Measurements from ENCODE around the gene SLC22A14. TPM values are rescaled to one million over a fixed set of nuclear protein-coding genes. Genes with fewer than 3 reads are reported as not detected.

The SLC22A14 gene
- total RNA-seq, 1 experiment from 2014 or later: not detected

DNA sequence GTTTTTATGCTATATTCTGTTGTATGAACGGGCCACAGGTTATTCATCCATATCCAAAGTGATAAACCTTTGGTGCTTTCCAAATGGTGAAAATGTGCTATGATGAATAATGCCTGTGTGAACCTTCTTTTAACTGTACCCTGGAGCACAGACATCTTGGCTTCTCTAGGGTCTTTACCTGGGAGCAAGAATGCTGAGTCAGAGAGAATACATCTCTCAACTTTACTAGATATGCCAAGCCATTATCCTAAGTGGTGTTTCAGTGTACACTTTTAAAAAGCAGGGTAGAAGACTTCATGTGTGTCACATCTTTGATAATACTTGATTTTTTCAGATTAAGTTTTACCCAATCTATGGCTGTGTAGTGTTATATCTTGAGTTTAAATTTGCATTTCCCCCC lies 41.0 kb downstream of the SLC22A14 start:
- no peak for DNase-seq (ENCODE audit: low read depth, low spot score)
- in situ Hi-C loops (cut with HindIII; ENCODE audit: low pct_unique_long_range_greater_than_20kb, low sequenced_read_pairs): no loop called here

DNA sequence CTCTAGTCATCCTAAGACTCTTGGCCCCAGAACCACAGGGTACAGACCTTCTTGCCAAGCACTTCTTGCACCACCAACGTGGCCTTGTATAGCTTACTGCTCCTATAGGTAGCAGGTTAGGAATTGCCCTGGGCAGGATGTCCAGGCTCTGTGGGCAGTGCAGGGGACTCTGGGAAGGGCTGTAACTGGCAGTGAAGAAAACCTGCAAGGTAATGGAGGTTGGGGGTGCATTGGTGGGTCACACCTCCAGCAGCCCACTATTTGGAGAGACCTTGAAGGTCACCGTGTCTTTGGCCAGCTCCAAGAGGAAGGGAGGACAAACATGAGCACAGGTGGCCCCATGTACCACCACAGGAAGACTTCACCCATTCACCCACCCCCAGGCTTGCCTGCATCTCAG lies 43.2 kb downstream of the SLC22A14 start:
- no peak for DNase-seq (ENCODE audit: low read depth, low spot score)
- in situ Hi-C loops (cut with HindIII; ENCODE audit: low pct_unique_long_range_greater_than_20kb, low sequenced_read_pairs): no loop called here

DNA sequence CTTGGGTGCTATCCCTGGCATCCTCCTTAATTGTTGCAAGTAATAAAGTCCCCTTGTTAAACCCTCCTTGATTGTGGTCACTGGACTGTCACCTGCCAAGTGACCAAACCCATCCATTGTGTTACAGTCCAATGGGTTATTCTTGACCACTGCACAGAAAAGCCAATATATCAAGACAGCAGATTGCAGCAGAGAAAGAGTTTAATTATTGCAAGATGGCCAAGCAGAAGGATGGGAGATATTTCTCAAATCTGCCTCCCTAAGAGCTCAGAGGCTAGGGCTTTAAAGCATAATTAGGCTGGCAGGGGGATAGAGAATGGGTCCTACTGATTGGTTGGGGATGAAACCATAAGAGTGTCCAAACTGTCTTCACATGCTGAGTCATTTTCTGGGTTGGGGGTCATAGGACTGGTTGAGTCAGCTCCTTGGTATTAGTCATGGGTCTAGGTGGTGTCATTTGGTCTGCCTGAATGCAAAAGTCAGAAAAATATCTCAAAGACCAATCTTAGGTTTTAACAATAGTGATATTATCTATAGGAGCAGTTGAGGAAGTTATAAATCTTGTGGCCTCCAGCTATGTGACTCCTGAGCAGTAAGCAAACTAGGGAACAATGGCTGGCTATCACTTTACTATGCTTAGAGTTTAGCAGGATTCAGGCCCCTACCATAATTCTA lies 45.4 kb downstream of the SLC22A14 start:
- in situ Hi-C loops (cut with HindIII; ENCODE audit: low pct_unique_long_range_greater_than_20kb, low sequenced_read_pairs): no loop called here
- peak; percentile 95 for DNase-seq (ENCODE audit: low read depth, low spot score)

DNA sequence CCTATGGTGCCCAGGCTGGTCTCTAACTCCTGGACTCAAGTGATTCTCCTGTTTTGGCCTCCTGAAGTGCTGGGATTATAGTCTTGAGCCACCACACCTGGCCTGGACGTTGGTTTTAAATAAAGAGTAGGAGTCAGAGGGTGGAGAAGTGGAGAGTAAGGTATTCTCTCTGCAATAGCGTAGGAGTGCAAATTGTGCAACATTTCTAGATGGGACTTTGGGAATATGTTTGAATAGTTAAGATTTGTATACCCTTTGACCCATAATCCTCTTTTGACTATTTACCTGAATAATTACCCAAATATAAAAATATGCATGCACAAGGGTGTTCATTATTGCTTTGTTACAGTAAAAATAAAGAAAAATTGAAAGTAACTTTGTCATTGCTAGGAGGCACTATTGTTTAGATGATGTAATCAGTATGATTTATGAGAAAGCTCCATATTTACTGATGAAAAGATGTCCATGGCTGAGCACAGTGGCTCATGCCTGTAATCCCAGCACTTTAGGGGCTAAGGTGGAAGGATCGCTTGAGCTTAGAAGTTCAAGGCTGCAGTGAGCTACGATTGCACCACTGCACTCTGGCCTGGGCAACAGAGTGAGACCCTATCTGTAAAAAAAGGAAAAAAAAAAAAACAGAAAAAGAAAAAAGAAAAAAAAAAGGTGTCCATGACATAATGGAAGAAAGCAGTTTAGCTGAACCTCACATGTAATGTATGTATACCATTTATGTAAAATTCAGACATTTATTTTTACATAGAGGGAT lies 49.3 kb downstream of the SLC22A14 start:
- in situ Hi-C loops (cut with HindIII; ENCODE audit: low pct_unique_long_range_greater_than_20kb, low sequenced_read_pairs): no loop called here
- DNase-seq (ENCODE audit: low read depth, low spot score): no peak

DNA sequence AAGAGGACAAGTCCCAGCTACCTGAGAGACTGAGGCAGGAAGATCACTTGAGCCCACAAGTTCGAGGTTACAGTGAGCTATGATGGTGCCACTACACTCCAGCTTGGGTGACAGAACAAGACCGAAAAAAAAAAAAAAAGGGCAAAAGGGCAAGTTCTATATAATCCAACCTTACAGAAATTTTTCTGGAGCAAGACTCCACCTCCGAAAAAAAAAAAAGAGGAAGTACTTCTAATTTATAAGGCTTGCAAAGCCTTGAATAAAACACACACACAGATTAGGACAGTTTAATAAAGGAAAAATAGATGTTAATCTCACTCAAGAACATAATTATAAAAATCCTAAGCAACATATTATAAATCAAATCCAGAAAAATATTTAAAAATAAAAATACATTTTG lies 50.1 kb downstream of the SLC22A14 start:
- in situ Hi-C loops (cut with HindIII; ENCODE audit: low pct_unique_long_range_greater_than_20kb, low sequenced_read_pairs): no loop called here
- no peak for DNase-seq (ENCODE audit: low read depth, low spot score)

DNA sequence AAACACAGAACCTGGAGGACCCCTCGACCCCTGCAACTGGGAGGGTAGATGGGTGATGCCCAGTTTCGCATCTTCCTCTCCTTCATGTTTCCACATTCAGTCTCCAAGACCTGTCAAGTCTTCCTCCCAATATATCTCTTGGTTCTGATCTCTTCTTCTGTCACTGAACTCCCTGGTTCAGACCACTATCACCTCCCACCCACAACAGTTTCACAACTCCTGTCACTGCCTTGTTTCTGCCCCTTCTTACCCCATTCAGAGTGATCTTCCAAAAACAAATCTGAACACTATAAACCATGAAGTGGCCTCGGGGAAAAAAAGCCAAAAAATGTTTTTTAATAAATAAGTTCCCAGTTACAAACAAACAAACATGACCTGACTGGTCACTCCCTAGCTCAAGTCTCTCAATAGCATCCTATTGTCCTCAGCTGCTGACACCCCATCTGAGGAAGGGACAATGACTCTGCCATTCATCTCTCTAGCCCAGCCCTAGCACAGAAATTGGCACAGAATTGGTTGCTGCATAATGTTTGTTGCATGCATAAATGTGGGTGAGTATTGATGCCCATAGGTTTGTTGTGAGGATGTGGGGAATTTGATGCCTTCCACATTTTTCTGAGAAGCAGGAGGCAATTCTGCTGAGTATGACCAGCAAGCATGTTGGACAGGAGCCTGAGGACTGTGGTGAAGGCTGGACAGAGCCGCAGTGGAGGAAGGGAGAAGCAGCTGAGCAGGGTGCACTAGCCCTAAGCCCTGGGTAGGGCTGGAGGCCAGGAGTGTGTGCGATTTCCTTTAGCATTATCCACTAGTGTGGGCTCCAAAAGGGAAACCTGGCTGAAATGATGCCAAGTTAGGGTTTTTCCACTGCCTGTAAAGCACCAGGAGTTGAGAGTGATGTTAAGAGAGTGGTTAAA lies 52.3 kb downstream of the SLC22A14 start:
- DNase-seq (ENCODE audit: low read depth, low spot score): no peak
- in situ Hi-C loops (cut with HindIII; ENCODE audit: low pct_unique_long_range_greater_than_20kb, low sequenced_read_pairs): no loop called here

DNA sequence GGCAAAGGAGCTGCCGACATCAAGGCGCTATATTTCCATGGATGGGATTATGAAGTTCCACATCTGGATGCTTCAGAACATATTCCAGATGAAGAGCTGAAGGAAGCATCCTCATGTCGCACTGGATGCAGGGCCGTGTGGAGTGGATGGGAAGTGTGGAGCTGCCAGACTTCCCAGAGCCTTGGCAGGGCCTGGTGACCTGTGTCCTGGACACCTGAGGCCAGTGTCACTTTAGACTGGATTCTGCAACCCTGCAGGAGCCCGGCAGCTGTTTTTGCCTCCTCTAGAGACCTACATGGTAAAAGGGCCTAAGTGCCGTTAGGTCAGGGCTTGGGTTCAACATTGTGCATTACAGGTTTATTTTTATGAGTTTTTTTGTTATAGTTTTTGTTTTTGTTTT lies 53.2 kb downstream of the SLC22A14 start:
- in situ Hi-C loops (cut with HindIII; ENCODE audit: low pct_unique_long_range_greater_than_20kb, low sequenced_read_pairs): no loop called here
- DNase-seq (ENCODE audit: low read depth, low spot score): no peak

DNA sequence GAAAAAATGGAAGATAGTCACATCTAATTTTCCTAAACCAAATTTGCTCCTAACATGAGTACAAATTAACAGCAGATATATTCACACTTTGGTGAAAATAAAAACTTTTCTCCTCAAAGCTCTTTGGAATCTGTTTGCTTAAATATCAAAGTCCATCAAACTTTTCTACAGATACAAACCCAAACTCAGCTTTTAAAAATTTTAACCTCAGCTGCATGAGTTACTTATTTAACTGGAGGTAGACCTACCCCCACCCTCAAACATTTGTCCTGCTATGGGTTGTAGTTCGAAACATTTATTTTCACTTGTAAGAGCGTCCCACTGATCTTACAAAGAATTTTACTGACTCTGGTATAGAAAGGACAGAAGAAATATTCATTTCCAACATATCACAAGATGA lies 55.6 kb downstream of the SLC22A14 start:
- in situ Hi-C loops (cut with HindIII; ENCODE audit: low pct_unique_long_range_greater_than_20kb, low sequenced_read_pairs): no loop called here
- no peak for DNase-seq (ENCODE audit: low read depth, low spot score)

DNA sequence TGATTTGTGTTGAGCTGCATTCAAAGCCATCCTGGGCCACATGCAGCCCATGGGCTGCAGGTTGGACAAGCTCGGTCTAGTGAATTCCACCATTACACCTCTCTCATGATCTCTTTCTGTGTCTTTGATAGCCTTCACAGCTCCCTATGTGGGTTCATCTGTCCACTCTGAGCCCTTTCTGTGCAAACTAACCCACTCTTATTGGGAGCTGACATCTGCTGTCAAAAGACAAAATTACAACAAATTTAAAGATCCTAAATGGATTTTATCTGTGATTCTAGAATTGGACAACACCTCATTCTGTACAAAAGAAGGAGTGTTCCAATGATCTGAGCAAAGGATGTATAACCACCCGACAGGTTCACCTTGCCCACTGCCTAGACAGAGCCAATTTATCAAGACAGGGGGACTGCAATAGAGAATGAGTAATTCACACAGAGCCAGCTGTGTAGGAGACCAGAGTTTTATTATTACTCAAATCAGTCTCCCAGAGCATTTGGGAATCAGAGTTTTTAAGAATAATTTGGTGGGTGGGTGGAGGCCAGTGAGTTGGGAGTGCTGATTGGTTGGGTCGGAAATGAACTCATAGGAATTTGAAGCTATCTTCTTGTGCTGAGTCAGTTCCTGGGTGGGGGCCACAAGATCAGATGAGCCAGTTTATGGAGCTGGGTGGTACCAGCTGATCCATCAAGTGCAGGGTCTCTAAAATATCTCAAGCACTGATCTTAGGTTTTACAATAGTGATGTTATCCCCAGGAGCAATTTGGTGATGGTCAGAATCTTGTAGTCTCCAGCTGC lies 61.9 kb downstream of the SLC22A14 start:
- peak; percentile 57 for DNase-seq (ENCODE audit: low read depth, low spot score)
- in situ Hi-C loops (cut with HindIII; ENCODE audit: low pct_unique_long_range_greater_than_20kb, low sequenced_read_pairs): no loop called here

DNA sequence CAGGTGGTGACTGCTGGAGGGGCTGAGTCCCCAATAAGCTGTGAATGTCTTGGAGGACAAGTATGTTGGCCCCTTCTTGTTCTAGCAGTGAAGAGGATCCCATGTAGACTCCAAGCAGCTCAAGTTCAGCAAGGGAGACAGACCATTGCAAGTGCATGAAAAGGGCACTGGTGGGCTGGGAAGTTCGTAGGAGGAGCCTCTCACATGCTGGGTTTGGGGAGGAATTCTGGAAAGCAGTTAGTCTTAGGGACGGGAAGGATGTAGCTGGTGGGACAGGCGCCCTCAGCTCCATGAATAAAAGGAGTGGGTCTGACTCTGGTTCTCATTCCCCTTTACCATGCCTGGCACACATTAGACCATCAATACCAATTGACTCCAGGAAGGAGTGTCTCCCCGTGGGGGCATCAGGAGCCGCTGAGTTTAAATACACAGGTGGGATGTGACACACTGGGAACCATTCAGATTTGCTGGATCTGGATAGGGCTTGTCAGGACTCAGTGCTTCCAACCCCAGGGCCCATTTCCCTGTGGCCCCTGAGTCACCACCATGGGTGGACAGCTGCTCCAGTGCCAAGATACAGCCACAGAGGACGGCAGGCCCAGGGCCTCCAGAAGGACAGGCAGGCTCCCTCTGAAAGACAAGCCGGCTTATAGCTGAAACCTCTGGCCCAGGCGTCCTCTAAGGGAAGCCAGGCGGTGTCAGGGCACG lies 63.9 kb downstream of the SLC22A14 start:
- DNase-seq (ENCODE audit: low read depth, low spot score): no peak
- in situ Hi-C loops (cut with HindIII; ENCODE audit: low pct_unique_long_range_greater_than_20kb, low sequenced_read_pairs): no loop called here

DNA sequence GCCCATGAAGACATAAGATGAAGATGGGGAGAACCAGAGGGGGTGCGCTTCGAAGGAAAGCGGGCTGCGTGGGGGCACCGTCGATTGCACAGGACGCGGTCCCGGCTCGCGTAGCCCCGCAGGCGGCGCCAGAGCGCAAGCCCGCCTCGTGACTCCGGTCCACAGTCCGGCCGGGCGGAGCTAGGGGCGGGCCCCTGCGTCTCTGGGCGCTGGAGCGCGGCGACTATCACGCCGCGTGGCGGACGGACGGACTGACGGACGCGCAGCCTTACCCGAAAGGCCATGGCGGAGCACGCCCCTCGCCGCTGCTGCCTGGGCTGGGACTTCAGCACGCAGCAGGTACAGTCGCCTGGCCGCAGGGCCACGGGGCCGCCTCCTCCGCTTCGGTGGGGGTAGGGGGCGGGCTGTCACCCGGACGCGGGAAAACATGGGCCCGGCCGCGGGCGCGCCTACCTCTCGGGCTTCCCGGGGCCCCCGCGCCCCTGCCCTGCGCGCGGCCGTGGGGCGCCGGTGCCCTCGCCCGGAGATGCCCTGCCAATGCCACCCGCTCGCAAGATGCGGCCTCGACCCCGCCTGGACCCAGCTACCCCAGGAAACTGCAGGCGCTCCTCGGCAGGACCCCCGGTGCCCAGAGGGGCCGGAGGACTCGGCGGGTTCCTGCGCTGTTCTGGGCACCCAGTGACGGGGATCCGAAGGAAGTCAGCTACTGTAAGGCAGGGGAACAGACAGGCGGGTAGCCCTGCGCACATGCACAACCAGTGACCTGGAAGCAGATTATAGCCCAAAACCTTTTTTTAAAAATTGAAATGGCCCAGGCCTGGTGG lies 64.7 kb downstream of the SLC22A14 start, which contains the start of gene XYLB:
Gene XYLB (plus strand): TSS at position 199 of the 824 bp plus-strand sequence. CDS start 84 bp downstream, at position 283.
- in situ Hi-C loops (cut with HindIII; ENCODE audit: low pct_unique_long_range_greater_than_20kb, low sequenced_read_pairs): no loop called here
- peak; percentile 86 for DNase-seq (ENCODE audit: low read depth, low spot score)

DNA sequence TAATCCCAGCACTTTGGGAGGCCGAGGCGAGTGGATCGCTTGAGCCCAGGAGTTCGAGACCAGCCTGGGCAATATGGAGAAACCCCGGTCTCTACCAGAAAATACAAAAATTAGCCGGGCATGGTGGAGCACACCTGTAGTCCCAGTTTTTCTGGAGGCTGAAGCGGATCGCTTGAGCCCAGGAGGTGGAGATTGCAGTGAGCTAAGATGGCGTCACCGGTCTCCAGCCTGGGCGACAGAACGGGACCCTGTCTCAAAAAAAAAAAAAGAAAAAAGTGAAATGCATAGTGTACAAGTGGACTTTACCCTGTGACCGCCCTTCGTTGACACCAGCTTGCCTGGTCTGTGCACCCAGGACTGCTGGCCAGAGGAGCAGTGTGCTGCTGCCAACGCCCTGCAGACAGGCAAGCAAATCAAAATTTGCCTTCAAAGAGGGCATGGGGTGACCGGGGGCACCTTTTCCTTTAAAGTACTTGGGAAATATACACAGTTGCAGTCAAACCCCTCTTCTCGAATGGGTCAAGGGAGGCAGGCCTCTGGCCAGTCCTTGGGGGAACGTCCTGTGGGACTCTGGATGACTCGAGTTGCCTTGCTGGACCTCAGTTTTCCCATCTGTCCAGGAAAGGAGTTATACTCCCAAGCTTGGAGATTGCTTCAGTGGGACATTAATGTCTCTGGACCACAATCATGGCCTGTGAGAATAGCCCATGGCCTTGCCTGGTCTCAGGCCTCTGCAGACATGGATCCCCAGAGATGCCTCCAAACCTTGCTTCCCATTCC lies 65.5 kb downstream of the SLC22A14 start:
- in situ Hi-C loops (cut with HindIII; ENCODE audit: low pct_unique_long_range_greater_than_20kb, low sequenced_read_pairs): no loop called here
- no peak for DNase-seq (ENCODE audit: low read depth, low spot score)

DNA sequence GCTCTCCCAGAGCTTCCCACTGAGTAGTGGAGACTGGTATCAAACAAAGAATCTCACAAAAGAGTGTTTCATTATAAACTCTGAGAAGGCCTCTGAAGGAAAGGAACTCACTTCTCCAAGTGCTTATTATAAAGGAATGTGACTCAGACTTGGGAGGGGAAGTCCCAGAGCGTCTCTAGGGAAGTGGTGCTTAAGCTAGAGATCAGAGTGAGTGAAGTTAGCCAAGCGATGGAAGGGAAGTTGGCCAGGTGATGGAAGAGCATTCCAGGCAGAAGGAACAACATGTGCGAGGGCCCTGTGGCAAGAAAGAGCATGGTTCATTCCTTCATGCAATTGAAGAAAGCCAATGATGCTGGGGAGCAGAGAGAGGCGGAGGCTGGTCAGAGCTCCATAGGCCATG lies 66.8 kb downstream of the SLC22A14 start:
- in situ Hi-C loops (cut with HindIII; ENCODE audit: low pct_unique_long_range_greater_than_20kb, low sequenced_read_pairs): no loop called here
- DNase-seq (ENCODE audit: low read depth, low spot score): no peak

DNA sequence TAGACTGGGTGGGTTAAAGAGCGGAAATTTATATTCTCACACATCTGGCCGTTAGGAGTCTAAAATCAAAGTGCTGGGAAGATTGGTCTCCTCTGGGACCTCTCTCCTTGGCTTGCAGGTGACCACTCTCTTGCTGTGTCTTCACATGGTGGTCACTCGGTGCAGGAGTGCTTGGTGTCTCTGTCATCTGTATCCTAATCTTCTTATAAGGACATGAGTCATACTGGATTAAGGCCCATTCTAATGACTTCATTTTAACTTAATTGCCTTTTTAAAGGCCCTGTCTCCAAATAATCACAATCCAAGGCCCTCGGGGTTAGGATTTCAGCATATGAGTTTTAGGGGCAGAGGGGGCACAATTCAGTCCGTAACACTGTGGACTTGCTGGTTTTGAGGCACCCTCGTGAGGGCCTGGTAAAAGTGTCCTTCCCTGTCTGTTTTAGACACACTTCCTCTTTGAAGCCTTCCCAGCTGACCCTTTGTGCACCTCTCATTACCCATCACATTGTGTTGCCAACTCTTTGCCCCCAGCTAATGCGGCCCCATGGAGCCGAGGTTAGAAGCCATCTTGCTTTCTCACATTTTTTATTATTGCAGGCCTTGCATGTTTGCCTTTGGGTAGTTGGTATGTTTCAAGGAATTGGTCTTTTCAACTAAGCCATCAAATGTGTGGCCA lies 67.7 kb downstream of the SLC22A14 start:
- in situ Hi-C loops (cut with HindIII; ENCODE audit: low pct_unique_long_range_greater_than_20kb, low sequenced_read_pairs): no loop called here
- DNase-seq (ENCODE audit: low read depth, low spot score): no peak

DNA sequence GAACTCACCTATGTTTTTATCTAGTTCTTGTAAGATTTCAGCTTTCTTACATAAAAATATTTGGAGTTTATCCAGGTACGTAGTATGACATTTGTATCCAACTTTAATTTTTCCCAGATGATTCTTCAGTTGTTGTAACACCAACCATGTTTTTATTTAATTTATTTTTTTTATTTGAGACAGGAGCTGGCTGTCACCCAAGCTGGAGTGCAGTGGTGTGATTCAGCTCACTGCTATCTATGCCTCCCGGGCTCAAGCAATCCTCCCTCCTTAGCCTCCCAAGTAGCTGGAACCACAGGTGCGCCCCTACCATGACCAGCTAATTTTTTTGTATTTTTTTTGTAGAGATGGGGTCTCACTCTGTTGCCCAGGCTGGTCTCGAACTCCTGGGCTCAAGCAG lies 71.1 kb downstream of the SLC22A14 start:
- no peak for DNase-seq (ENCODE audit: low read depth, low spot score)
- in situ Hi-C loops (cut with HindIII; ENCODE audit: low pct_unique_long_range_greater_than_20kb, low sequenced_read_pairs): no loop called here

All from SK-MEL-5 (cell line).